ENCODE measurements around the gene KCNQ1. TPM values are rescaled to one million over a fixed set of nuclear protein-coding genes. Genes with fewer than 3 reads are reported as not detected.

KCNQ1 gene
- polyA plus RNA-seq, 1 of the 3 experiments (the other 2 are of a cell fraction) = 0.05 TPM

DNA sequence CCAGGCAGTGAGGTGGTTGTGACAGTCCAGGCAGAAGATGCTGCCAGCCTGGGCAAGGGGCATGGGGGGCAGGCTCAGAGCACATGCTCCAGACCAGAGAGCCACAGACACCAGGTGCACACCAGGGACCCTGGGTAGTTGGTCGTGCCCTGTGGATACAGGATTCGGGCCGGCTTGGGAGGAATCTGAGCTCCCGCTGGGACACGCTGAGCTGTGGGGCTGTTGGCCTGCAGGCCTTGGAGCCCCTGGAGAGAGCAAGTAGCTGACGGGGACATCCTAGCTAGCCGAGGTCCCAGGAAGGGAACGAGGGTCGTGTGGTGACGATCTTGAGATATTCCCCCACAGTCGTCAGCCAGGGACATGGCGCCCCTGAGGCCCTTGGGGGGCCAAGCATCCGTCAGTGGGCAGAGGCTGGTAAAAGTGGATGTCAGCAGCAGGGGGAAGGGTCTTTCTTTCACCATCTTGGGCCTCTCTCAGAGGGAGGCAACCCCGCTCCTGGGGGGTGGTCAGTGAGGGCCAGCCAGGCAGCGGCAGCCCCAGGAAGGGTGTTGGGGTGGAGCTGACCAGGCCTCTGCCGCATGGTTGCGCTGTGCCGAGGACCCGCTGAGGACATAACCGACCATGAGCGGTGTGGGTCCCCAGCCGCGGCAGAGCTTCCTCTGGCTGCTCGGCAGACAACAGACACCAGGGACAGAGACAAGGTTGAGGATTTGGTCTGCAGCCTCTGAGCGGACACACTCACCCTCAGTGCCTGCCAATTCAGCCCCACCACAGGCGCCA, 396.8 kb downstream of the KCNQ1 start:
- Histone ChIP-seq H3K9ac (no peak overlapping the region), H3K4me1 (ENCODE audit: control insufficient read depth in 1 of 2, insufficient read depth in 2 of 2, low read depth in 1 of 2, low read length in 1 of 2) (peaks cover 0 to 38% of the 10 kb centered on the region in 2 experiments; a peak in 1 of 4 replicates), H3K36me3 (replicated peaks in 1 of 2; ENCODE audit: control insufficient read depth in 1 of 2, insufficient read depth in 2 of 2, low read length in 1 of 2) (no peaks in the 10 kb centered on the region), H2AFZ (ENCODE audit: low read depth) (no peak overlapping the region), H3K79me2 (ENCODE audit: insufficient read depth) (no peaks in the 10 kb centered on the region), H3K9me3 (no peaks in the 10 kb centered on the region), H3K4me2 (no peak overlapping the region), H3K9me2 (no peaks in the 10 kb centered on the region), H3K27me3 (ENCODE audit: insufficient read depth) (no peaks in the 10 kb centered on the region), H3K4me3 (ENCODE audit: low read depth in 2 of 2, low read length in 1 of 2) (no peak overlapping the region), H3F3A (replicated peaks; ENCODE audit: insufficient read depth) (no peaks in the 10 kb centered on the region), H3K27ac (ENCODE audit: low read depth in 2 of 2, low read length in 1 of 2) (no peak overlapping the region), H4K20me1 (ENCODE audit: insufficient read depth) (no peaks in the 10 kb centered on the region)
- DNase-seq = no peak
- 47% methylated on average over 3 of the region's 26 CpGs for WGBS (ENCODE audit: low lambda C conversion rate)
- ChIA-PET CTCF (interaction anchor here (1.5 kb wide), 1 partner anchor 309 kb away, joined by 4 read pairs; no protein-coding TSS in a partner anchor), POLR2A (no interaction called here)
- no peak for TF ChIP-seq CTCF (IDR thresholded peaks at IDR 0.05)
- TF ChIP-seq IRF3 (IDR thresholded peaks at IDR 0.05; ENCODE audit: low read depth, low read length) = no peak
- TF ChIP-seq RCOR1 (IDR thresholded peaks at IDR 0.05; ENCODE audit: low read length) = no peak
- TF ChIP-seq USF2 (IDR thresholded peaks at IDR 0.05; ENCODE audit: borderline replicate concordance, low read depth, low read length) = no peak
- no peak for TF ChIP-seq POLR2AphosphoS5 (IDR thresholded peaks at IDR 0.05; ENCODE audit: low read depth, low read length)
- TF ChIP-seq ZBTB33 (IDR thresholded peaks at IDR 0.05; ENCODE audit: borderline replicate concordance, low read depth) = no peak
- no peak for TF ChIP-seq SIN3A (IDR thresholded peaks at IDR 0.05; ENCODE audit: borderline replicate concordance, low read depth, low read length)
- no peak for TF ChIP-seq SMC3 (IDR thresholded peaks at IDR 0.05; ENCODE audit: low read depth, low read length)
- TF ChIP-seq FOXJ3 (CRISPR knock-in tag; IDR thresholded peaks at IDR 0.05) = no peak
- no peak for TF ChIP-seq NFIC (IDR thresholded peaks at IDR 0.05; ENCODE audit: borderline replicate concordance)
- no peak for TF ChIP-seq GATA2 (CRISPR knock-in tag; IDR thresholded peaks at IDR 0.05)

All from SK-N-SH (cell line).